GM19467 (cell line): ENCODE measurements around the gene TMEM185B.

Experiments
- ATAC-seq: cut with Tn5 transposase; IDR thresholded peaks from one replicate; pipeline ENCODE4 v1.9.1; 2021; ENCODE audit warnings: mild to moderate bottlenecking, moderate library complexity; ENCODE audit not compliant: unreplicated experiment

The TMEM185B gene

DNA sequence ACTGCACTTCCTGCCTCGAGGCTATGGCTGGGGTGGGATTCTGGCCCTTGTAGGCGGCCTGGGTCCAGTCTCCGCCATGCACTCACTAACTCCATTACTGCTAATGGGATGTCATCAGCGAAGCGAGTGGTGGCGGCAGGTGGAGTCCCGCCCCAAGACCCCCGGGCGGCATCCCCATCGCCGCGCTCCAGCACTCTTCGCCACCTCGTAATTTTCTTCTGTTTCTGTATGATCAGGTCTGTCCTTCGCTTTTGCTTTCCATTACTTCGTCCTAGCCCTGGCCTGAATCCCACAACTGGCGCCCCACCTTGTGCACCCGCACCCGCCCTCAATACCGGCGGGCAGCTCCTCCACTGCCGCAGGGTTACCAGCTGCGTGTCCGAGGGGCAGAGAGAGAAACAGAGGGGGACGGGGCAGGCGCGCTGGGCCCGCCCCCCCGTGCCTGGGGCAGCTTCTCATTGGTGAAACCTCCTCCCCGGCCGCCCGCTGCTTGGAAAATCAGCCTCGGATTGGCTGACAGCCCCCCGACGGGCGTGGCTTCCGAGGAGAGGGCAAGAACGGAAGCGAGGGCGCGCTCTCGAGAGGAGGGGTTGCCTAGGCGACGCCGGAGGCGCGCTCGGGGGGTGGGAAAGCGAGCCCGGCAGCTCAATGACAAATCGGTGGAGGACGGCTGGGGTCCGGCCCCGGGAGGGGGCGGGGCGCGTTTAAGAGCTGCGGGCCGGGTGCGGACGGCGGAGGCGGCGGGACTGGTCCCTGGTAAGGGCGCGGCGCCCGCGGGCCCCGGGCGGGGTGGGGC is 29.2 kb upstream of the TMEM185B start, which contains the start of gene RALB:
Gene RALB, plus strand, starts transcription at position 628 of the 796 bp plus-strand sequence. CDS start 25,813 bp downstream, outside the sequence.
- peak; percentile 94 for ATAC-seq

DNA sequence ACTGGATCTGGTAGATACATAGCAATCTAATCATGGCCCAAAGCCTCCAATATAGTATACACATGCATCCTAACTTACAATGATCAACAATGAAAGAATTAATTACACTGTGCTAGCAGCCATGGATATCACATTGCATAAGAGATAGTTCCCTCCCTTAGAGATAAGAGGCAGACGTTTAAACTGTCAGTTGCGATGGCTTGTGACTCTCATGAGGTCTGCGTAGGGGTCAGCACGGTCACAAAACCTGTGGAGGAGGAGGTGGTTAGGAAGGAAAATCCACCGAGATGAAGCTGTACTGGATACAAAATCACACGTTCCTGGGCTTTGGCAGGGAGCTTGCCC is 28.7 kb upstream of the TMEM185B start:
- no peak for ATAC-seq

DNA sequence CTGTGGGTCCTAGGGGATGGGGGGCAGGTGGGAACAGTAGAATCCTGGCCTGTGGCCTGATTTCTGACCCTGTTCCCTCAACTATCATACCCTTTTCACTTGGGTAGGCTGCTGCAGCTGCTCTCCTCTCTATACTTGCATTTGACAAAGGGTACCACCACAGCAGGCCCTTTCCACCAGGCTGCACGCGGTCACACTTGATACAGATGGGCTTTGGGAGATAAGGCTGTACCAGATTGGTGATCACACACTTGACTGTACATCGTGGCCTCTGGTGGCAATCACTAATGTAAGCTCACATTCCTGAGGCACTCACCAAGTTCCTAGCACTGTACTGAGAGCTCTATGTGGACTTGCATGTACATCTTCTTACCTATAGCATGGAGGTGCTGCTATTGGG is 27.9 kb upstream of the TMEM185B start:
- ATAC-seq: no peak

DNA sequence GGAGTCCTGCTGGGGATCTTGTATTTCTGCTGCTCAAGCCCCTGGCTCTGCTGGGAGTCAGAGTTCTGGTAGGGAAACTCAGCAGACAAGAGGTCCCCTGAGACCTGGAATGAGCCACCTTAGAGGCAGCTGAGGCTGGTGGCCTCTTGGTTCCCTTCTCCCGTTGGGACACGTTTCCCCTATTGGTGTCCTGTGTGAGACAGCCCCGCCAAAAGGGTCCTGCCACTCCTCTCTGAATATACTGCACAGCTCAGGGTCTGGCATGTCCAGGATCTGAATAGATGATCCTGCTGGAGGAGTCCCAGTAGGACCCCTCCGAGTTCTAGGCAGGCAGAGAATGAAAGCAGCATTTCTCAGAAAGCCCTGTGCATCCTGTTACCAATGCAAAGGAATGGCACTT is 27.4 kb upstream of the TMEM185B start:
- ATAC-seq: no peak

DNA sequence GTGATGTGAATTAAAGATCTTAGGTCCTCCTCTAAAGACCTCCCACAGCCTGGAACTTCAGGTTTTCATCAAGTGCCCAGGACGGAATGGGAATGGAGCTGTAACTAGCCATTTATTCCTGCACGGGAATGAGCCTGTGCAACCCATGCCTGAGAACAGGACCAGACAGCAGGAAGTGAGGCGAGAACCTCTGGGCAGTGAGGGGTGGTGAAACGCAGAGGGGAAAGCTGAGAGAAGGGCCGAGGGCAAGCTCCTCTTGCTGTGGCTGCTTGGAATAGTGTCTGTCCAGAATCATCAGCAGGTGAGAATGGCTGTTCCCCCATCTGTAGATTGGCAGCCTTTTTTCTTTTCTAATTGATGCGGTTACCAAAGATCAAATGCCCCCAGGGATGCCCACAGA is 24.7 kb upstream of the TMEM185B start:
- ATAC-seq: no peak

DNA sequence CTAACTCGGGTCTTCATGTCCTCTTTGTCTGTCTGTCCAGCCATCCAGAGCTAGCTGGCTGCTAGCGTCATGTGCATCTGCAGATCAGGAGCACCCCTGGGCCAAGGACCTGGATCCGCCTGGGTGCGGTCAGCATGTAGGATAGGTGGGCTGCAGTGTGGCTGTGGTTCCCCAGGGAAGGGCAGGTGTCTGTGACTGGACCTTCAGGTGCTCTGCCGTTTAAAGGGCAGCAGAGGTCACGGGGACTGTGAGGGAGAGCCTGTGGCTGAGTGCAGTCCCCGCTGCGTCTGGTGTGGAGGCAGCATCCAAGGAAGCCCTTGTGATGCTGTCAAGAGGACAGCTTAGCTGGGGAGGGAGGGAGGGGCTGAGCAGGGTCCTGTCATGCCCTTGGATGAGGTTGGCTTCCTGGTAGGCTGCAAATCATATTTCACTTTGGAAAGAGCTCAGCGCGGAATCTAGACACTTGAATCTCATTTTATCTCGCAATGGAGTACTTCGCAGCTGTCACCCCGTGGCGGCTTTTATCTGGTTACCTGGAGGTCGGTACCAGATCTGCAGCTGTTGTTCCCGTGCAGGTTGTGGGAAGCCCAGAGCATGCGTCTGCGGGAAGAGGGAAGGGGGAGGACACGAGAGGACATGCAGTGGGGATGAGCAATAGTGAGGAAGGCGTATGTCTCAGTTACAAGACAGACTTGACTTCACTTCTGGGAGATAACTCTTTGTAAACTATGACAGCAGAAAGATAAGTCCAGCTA is 23.5 kb upstream of the TMEM185B start:
- ATAC-seq: no peak

DNA sequence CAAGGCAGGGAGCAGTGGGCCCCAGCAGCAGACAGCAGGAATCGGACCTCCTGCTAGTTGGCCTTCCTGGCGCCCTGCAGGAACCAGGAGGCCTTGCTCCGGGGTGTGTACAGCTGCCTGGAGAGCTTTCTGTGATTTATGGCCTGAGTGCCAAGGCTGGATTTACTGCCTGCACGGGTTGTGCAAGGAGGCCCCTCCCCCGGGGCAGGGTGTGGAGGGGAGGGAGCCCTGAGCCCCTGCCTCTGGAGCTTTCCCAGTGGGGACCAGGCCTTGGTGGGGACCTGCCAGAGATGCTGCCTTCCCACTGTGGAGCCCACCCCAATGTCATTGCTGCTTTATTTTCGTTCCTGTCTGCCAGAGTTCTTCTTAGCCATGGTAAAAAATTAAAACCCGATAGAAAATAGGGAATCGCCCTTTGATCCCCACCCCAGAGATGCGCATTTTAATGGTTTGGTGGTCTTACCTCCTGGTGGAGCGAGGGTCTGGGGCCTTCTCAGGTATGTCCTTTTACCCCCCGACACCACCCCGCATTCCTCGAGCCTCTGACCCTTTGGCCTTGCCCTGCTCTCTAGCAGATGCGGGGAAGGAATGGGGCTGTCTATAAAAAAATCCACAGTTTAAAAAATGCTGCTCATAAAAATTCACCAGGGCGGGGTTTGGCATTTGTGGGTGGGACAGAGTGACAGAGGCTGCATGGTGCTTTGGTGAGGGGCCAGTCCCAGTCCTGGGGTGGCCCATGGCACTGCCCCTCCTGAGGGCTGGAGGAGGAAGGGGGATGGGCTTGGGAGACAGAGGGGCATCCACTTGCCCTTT is 22.5 kb upstream of the TMEM185B start:
- ATAC-seq: no peak

DNA sequence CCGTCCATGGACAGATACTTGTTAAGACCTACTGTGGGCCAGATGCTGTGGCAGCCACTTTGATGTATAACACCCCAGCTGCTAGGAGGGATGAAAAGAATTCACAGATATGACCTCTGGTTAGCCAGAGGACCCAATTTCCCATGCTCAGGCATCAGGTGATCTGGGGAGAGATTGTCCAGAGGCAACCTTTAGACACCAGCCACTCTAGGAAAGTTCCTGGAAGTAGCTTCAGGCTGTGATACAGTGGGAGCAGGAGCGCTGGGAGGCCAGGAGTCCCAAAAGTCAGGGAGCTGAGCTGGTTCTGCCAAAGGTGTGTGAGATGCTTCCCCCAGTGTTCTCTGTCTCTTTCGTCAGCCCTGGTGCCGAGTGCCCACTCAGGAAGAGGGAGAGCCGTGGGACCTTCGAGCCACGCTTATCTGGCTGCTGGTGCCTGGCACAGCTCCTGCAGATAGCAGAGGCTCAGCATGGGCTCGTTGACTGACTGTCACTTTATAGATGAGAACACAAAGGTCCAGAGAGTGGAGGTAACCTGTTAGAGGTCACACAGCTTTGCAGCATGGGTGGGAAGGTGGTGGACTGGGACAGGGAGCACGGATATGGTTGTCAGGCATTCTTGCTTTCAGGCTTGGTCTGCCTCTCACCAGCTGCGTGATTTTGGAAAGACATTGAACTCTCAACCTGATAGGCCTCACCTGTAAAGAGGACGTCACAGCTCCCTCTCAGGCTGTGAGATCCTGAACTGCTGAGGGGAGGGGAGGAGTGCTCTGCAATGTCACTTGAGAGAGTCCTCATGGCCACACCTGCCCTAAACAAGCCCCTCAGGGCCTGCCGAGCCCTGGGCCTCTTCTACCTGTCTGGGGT is 21.7 kb upstream of the TMEM185B start:
- ATAC-seq: no peak

DNA sequence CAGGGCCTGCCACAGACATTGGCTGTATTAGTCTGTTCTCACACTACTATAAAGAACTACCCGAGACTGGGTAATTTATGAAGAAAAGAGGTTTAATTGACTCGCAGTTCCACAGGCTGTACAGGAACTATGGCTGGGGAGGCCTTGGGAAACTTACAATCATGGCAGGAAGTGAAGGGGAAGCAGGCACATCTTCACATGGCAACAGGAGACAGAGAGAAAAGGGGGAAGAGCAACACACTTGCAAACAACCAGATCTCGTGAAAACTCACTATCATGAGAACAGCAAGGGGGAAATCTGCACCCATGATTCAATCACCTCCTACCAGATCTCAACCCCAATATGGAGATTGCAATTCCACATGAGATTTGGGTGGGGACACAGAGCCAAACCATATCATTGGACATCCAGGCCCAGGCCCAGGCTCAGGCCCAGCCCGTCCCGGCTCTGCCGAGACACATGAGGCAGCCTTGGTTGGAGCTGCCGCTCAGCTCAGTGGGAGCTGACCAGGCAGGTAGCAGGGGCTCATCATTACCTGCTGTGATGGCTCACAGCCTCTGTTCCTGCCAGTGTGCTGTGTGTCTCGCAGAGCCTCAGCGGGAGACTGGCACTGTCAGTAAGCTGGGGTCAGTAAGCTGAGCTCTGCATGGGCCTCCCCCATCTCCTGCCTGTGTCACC is 20.8 kb upstream of the TMEM185B start:
- no peak for ATAC-seq

DNA sequence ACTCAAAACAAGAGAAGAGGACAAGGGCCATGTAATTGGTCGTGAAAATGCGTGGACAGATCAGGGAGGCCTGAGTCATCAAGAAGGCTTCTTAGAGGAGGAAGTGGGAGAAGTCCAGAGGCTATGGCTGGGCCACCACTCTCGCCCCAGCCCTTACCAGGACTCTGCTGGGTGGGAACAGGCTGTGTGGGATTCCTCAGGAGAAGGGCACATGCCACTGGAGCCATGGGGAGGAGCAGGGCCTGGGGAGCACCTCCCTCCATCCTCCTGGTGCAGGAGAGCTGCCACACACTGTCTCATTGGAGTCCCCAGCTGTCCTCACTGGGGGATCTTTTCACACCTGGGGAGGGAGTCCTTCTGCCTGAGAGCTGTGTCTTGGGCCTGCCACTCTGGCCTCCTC is 20.0 kb upstream of the TMEM185B start:
- no peak for ATAC-seq

DNA sequence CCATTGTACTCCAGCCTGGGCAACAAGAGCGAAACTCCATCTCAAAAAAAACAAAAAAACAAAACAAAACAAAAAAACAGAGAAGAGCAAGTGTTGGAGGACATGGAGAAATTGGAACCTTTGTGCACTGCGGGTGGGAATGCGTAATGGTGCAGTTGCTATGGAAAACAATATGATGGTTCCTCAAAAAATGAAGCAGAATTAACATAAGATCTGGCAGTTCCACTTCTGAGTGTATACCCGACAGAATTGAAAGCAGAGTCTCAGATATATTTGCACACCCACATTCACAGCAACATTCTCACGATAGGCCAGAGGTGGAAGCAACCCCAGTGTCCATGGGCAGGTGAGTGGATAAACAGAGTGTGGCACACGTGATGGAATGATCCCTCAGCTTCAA is 18.5 kb upstream of the TMEM185B start:
- ATAC-seq: no peak

DNA sequence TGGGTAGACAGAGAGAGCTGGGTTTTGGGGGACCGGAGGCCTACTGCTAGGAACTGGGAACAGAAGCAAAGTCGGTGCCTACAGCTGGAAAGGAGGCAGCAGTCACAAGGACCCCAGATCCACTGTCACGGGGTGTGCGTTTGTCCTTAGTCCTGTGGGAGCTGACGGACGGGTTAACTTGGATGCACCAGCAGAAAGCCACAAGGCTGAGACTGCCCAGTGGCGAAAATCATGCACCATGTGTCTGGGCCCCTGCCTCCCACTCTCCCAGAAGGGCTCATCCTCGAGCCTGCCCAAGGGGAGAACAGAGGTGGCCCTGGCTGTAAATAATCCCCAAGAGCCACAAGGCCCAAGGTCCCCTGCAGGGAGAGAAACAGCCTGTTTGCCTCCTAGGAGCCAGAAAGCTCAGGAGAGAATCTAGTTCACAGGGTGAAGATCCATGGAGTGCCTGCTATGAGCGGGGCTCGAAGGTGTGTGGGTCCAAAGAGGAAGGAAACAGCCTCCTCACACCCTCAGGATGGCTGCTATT is 17.8 kb upstream of the TMEM185B start:
- ATAC-seq: no peak

DNA sequence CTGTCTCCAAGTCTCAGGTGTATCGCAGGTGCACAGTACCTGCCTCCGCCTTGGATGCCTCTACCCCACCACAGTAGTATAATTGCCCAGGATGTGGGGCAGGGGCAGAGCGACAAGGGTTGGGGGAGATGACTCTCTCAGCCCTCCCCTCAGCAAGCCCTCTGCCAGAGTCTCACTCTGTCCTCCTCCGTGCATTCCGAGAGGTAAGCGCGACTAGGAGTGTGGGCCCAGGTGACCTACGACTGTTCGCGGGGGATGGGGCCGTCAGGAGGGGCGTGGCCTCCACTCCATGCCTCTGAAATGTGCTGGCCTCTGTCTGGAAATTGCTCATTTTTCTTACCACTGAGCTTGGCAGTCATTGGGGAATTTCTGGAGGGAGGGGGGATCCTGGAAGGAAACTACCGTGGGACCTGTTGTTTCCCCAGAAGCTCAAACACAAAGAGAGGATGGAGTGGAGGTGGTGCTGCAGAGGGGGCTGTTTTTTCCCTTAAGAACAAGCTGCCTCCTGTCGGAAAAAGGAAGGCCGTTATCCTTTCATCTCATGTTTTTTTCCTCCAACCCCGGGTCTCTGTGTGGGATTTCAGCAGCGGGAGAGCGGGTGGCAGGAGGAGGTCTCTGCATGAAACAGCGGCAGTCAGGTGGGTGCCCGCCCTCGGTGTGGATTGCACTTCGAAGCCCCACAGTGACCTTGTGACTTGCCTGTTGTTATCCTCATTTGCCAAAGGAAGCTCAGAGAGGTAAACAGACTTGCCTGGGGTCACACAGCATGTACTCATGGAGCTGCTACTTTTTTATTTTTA is 16.5 kb upstream of the TMEM185B start:
- ATAC-seq: no peak

DNA sequence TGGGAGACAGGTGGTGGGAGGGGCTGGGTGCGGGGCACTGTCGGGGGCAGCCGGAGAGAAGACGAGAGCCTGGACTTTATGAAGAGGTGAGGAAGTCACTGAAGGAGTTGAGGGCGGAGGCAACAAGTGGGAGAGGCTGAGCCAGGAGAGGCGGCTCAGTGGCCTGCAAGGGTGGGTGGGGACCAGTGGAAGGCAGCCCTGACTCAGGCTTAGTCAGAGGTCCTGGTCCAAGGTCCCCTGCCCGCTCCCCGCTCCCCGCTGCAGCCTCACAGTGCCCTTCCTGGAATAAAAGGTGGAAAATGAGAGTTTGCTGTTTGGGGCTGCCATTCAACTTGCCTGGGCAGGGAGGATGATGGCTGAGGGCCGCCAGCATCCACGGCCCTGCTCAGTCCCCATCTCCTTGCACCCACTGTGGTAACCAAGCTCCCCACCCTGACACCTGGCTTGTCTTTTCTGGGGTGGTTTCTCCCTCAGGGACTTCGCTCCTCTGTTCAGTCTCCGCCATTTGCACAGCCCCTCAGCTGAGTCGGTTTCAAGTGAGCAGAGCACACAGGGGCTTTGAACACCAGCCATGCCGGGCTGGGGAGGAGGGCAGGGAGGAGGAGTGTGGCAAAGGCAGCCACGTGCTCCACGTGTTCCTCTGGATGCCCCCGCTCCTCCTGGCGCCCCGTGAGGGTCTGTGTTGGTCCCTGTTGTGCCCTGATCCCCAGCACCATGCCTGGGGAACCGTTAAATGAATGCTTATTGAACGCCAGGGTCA is 15.7 kb upstream of the TMEM185B start:
- ATAC-seq: no peak

DNA sequence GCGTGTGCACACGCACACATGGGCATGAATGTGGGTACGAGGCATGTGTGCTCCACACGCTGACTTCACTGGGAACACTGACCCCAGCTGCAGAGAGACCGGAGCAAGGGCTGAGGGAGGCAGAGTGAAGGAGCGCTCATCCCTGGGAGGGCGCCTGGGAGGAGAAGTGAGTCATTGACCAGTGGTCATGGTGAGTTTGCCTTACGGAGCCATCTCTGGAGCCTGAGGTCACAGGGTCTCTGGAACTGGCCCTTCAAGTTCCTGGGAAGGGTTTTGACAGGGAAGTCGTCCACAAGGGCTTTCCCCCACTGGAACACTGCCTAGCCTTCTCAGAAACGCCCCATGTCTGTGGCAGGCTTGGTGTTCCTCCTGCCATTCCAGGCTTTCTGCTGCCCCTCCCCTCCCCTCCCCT is 14.3 kb upstream of the TMEM185B start:
- ATAC-seq: no peak

DNA sequence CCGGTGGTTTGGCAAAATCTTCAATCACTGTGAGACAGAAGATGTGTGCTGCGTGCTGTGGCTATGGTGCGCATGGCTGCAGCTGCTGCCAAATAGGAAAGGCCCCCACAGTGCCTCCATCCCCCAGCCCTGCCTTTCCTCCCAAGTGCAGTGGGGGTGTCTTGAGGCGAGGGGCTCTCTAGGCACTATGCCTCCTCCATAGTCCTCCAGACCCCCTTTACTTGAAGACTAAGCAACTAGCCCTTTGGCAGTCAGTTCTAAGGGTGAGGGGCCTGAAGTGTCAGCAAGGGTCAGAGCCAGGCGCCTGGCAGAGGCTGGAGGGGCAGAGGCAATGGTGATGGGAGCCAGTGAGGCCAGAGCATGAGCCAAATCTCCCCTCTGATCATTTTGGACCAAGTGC is 13.6 kb upstream of the TMEM185B start:
- no peak for ATAC-seq

DNA sequence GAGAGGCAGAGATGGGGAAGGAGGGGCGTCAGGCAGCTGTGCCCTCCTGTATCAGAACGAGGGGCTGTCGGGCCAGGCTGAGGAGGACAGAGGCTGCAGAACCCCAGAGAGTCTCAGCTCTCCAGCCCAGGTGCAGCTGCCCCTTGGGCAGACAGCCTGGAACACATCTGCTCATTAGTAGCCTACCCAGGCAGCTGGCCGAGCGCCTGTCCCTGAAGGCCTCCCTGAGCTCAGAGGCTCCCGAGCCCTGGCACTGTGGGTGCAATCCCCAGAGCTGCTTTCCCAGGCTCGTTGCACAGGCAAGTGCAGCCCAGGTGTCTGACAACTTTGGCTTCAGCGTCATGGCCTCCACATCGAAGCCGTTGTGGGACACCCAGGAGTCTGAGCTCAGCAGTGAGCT is 13.1 kb upstream of the TMEM185B start:
- ATAC-seq: no peak

DNA sequence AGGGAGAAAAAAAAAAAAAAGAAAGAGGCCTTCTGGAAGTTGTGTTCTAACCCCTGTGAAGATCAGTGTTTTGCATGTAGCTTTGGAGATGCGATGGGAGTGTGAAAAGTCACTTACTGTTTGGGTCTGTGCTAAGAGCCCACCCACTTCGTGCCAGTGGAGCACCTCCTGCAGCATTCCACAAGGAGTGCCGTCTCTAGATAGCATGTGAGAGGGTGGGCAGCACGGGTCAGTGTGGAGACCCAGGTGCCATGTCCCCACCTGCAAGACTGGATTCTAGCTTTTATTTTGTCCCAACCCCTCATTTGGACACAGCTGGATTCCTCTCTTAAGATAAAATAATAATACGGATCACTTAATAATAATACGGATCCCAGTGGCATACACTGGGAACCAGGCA is 12.5 kb upstream of the TMEM185B start:
- no peak for ATAC-seq
